IMR-90 (cell line): Measurements from ENCODE around the gene FARP1. TPM values are rescaled to one million over a fixed set of nuclear protein-coding genes. Genes with fewer than 3 reads are reported as not detected.

Experiments used
- ATAC-seq: fragments of 200-7000 bp; cut with Tn5 transposase; 2 replicates; pipeline ENCODE4 v1.9.1; 2020; ENCODE audit warnings: low read depth, mild to moderate bottlenecking, moderate library complexity
- BruUV-seq: library from RNA; stranded (reverse); fragments of 400-500 nt; replicated peaks from 2 replicates; lab custom pipeline; 2021; lab: Mats Ljungman, UMichigan
- CTCF ChIA-PET: fragments of 300-600 bp; formaldehyde crosslinking; extraction: SDS; loops from one replicate; lab custom pipeline; 2021; ENCODE audit warnings: antibody characterized with exemption; lab: Yijun Ruan, JAX
- POLR2A ChIA-PET: fragments of 300-600 bp; sonication (Branson Sonifier 250); formaldehyde crosslinking; loops from one replicate; lab custom pipeline; 2022; ENCODE audit warnings: antibody characterized with exemption; ENCODE audit not compliant: unreplicated experiment; lab: Charles Lee
- DNase-seq: peaks from one replicate; pipeline ENCODE4 v3.0.0; 2013
- H2AFZ ChIP-seq: replicated peaks from 2 replicates; pipeline ENCODE3; 2013; ENCODE audit warnings: low read length, mild to moderate bottlenecking; ENCODE audit not compliant: poor library complexity
- H2AK5ac ChIP-seq: 2 replicates; pipeline ENCODE4 v1.6.1; 2013; ENCODE audit warnings: low read depth, low read length, inconsistent platforms
- H2AK9ac ChIP-seq: replicated peaks from 2 replicates; pipeline ENCODE3; 2013; ENCODE audit warnings: mild to moderate bottlenecking, low read depth, low read length, moderate library complexity; ENCODE audit not compliant: poor library complexity
- H2BK120ac ChIP-seq: 2 replicates; pipeline ENCODE4 v1.6.1; 2013; ENCODE audit warnings: low read depth, low read length, inconsistent platforms
- H2BK15ac ChIP-seq: 3 replicates; pipeline ENCODE4 v1.6.1; 2013; ENCODE audit warnings: low read depth, low read length, inconsistent platforms
- H2BK20ac ChIP-seq: 2 replicates; pipeline ENCODE4 v1.6.1; 2013; ENCODE audit warnings: low read depth, mild to moderate bottlenecking, inconsistent platforms, low read length, moderate library complexity
- H2BK5ac ChIP-seq: 2 replicates; pipeline ENCODE4 v1.6.1; 2013; ENCODE audit warnings: mild to moderate bottlenecking, low read depth, low read length, inconsistent platforms; ENCODE audit not compliant: poor library complexity, severe bottlenecking
- H3K14ac ChIP-seq: replicated peaks from 2 replicates; pipeline ENCODE4 v1.6.1; 2013; ENCODE audit warnings: low read depth, low read length, inconsistent platforms
- H3K18ac ChIP-seq: 2 replicates; pipeline ENCODE4 v1.6.1; 2013; ENCODE audit warnings: low read depth, low read length, control low read depth
- H3K23ac ChIP-seq: 2 replicates; pipeline ENCODE4 v1.6.1; 2013; ENCODE audit warnings: low read depth, low read length, inconsistent platforms
- H3K27ac ChIP-seq: 2 replicates; pipeline ENCODE4 v1.5.1; 2013; ENCODE audit warnings: mild to moderate bottlenecking, control low read depth, low read length; ENCODE audit not compliant: insufficient read depth
- H3K27me3 ChIP-seq: 2 replicates; pipeline ENCODE4 v1.6.1; 2013; ENCODE audit warnings: low read length; ENCODE audit not compliant: control insufficient read depth, insufficient read depth
- H3K36me3 ChIP-seq: 2 replicates; pipeline ENCODE4 v1.6.1; 2013; ENCODE audit warnings: low read length, mixed read lengths; ENCODE audit not compliant: control insufficient read depth, insufficient read depth
- H3K4ac ChIP-seq: 2 replicates; pipeline ENCODE4 v1.6.1; 2013; ENCODE audit warnings: low read depth, low read length, inconsistent platforms
- H3K4me1 ChIP-seq: 2 replicates; pipeline ENCODE4 v1.6.1; 2013; ENCODE audit warnings: low read length, mixed read lengths; ENCODE audit not compliant: control insufficient read depth, insufficient read depth
- H3K4me2 ChIP-seq: 2 replicates; pipeline ENCODE4 v1.6.1; 2013; ENCODE audit warnings: low read depth, mild to moderate bottlenecking, control low read depth, low read length, moderate library complexity
- H3K4me3 ChIP-seq: 2 replicates; pipeline ENCODE4 v1.5.1; 2013; ENCODE audit warnings: low read depth, mild to moderate bottlenecking, control low read depth, low read length, moderate library complexity; ENCODE audit not compliant: insufficient read depth
- H3K56ac ChIP-seq: 2 replicates; pipeline ENCODE4 v1.6.1; 2013; ENCODE audit warnings: low read length, inconsistent platforms; ENCODE audit not compliant: insufficient read depth; ENCODE audit errors: extremely low read depth
- H3K79me1 ChIP-seq, 2 experiments: 2 replicates each; pipeline ENCODE4 v1.6.1; 2013; ENCODE audit warnings: low read length in 2 of 2, inconsistent platforms in 1 of 2, low read depth in 1 of 2
- H3K9ac ChIP-seq: 2 replicates; pipeline ENCODE4 v1.6.1; 2013; ENCODE audit warnings: low read depth, low read length, control low read depth
- H3K9me1 ChIP-seq: 2 replicates; pipeline ENCODE4 v1.6.1; 2013; ENCODE audit warnings: low read length, inconsistent platforms; ENCODE audit not compliant: insufficient read depth
- H3K9me3 ChIP-seq: 2 replicates; pipeline ENCODE4 v1.6.1; 2013; ENCODE audit warnings: low read length; ENCODE audit not compliant: control insufficient read depth, insufficient read depth
- H4K20me1 ChIP-seq: 2 replicates; pipeline ENCODE4 v1.6.1; 2013; ENCODE audit warnings: low read length, inconsistent platforms; ENCODE audit not compliant: insufficient read depth
- H4K5ac ChIP-seq: 2 replicates; pipeline ENCODE4 v1.6.1; 2013; ENCODE audit warnings: mild to moderate bottlenecking, low read depth, low read length, control low read depth
- H4K8ac ChIP-seq, 2 experiments: 2 replicates each; pipeline ENCODE4 v1.6.1; 2013; ENCODE audit warnings: low read depth in 2 of 2, low read length in 2 of 2, control low read depth in 1 of 2, inconsistent platforms in 1 of 2
- H4K91ac ChIP-seq: 2 replicates; pipeline ENCODE4 v1.6.1; 2013; ENCODE audit warnings: low read depth, low read length, inconsistent platforms; ENCODE audit not compliant: insufficient read depth
- CEBPB ChIP-seq: IDR thresholded peaks from 2 replicates; pipeline ENCODE4 v1.6.1; 2012; ENCODE audit warnings: low read depth, low read length, improper control_type of control experiment
- CHD1 ChIP-seq: IDR thresholded peaks from 2 replicates; pipeline ENCODE4 v1.6.1; 2012; ENCODE audit warnings: low read depth, low read length, improper control_type of control experiment
- CTCF ChIP-seq: conservative IDR thresholded peaks from 2 replicates; pipeline ENCODE4 v1.5.1; 2012; ENCODE audit warnings: mild to moderate bottlenecking, low read depth, low read length, improper control_type of control experiment
- FOS ChIP-seq: fragments of 150-350 bp; IDR thresholded peaks from 2 replicates; pipeline ENCODE4 v1.6.1; 2016; ENCODE audit warnings: low read depth, low read length
- MXI1 ChIP-seq: IDR thresholded peaks from 2 replicates; pipeline ENCODE4 v1.6.1; 2012; ENCODE audit warnings: low read depth, mild to moderate bottlenecking, low read length, moderate library complexity, borderline replicate concordance
- NFE2L2 ChIP-seq: fragments of 150-350 bp; IDR thresholded peaks from 2 replicates; pipeline ENCODE4 v1.6.1; 2016; ENCODE audit warnings: low read depth, mild to moderate bottlenecking, low read length
- POLR2A ChIP-seq: IDR thresholded peaks from 2 replicates; pipeline ENCODE4 v1.6.1; 2012; ENCODE audit warnings: mild to moderate bottlenecking, low read depth, low read length
- RAD21 ChIP-seq: IDR thresholded peaks from 2 replicates; pipeline ENCODE4 v1.6.1; 2012; ENCODE audit warnings: low read length, improper control_type of control experiment
- RCOR1 ChIP-seq: IDR thresholded peaks from 2 replicates; pipeline ENCODE4 v1.6.1; 2012; ENCODE audit warnings: mild to moderate bottlenecking, low read length, improper control_type of control experiment; ENCODE audit not compliant: insufficient replicate concordance
- SMC3 ChIP-seq: fragments of 150-350 bp; IDR thresholded peaks from 2 replicates; pipeline ENCODE4 v1.6.1; 2016; ENCODE audit warnings: low read depth, mild to moderate bottlenecking, antibody characterized with exemption, low read length, moderate library complexity
- USF2 ChIP-seq: fragments of 150-350 bp; IDR thresholded peaks from 2 replicates; pipeline ENCODE4 v1.6.1; 2017; ENCODE audit warnings: mild to moderate bottlenecking, antibody characterized with exemption, low read length, low read depth
- WGBS, 2 experiments: methylation state at CpG; one replicate each; pipeline versions ENCODE4 v1.1.5 to v1.1.7; 2013; ENCODE audit warnings: missing lambda C conversion rate in 2 of 2; ENCODE audit not compliant: insufficient read length in 1 of 2; ENCODE audit errors: extremely low coverage in 2 of 2; 5-methylcytosine and 5-hydroxymethylcytosine counted together
- dilution Hi-C: fragments of 300-500 bp; cut with HindIII; formaldehyde crosslinking; loops from one replicate; pipeline ENCODE4 v1.14.3; 2018; ENCODE audit warnings: low sequenced_read_pairs; ENCODE audit not compliant: unreplicated experiment
- in situ Hi-C: fragments of 300-500 bp; cut with MboI; formaldehyde crosslinking; loops from 3 replicates; pipeline ENCODE4 v1.14.3; 2019; ENCODE audit warnings: low sequenced_read_pairs, inconsistent platforms, mixed read lengths
- intact Hi-C: fragments of 100-400 bp; cut with micrococcal nuclease; formaldehyde crosslinking; loops from 2 replicates; pipeline ENCODE4 v1.10.0; 2022
- polyA plus RNA-seq, 3 experiments: library from polyadenylated mRNA; depleted of rRNA; stranded (reverse); fragments of >200 nt; gene quantifications; 2 replicates each; pipeline ENCODE4 v1.2.3, GENCODE V29; 2012; ENCODE audit warnings: low replicate concordance in 1 of 3
- total RNA-seq: library from RNA; depleted of rRNA; stranded (reverse); fragments of >200 nt; gene quantifications from 2 replicates; pipeline ENCODE4 v1.2.3, GENCODE V29; 2012

Gene FARP1
- total and polyA plus RNA-seq, 2 of the 4 experiments (the other 2 are of a cell fraction), result 39.6 to 57.0 TPM

- H3K9me3 ChIP-seq, result no peaks in the 10 kb centered on the region
- DNase-seq (peak; percentile 20), ATAC-seq (no peak)
- ChIA-PET POLR2A (no interaction called here), CTCF (no interaction called here)
- no peak overlapping the region for H3K4ac ChIP-seq
- no peak overlapping the region for H3K4me2 ChIP-seq
- H2AK9ac ChIP-seq, result no peak overlapping the region
- no peak overlapping the region for H4K8ac ChIP-seq
- no peak overlapping the region for H4K91ac ChIP-seq
- no peaks in the 10 kb centered on the region for H3K27me3 ChIP-seq
- H3K36me3 ChIP-seq, result peaks cover 66% of the 10 kb centered on the region
- H3K9me1 ChIP-seq, result peaks cover 12% of the 10 kb centered on the region
- WGBS, 2 experiments, result 100% methylated on average over 1 of the region's 11 CpGs; no CpG with 5 or more reads in 1 of the 2 experiments
- H4K5ac ChIP-seq, result no peak overlapping the region
- H3K4me3 ChIP-seq, result no peak overlapping the region
- no peak overlapping the region for H2BK120ac ChIP-seq
- no TSS peak for BruUV-seq
- no peak overlapping the region for H3K56ac ChIP-seq
- TF ChIP-seq NFE2L2, result no peak
- TF ChIP-seq CTCF, result no peak
- TF ChIP-seq CEBPB, result no peak
- TF ChIP-seq FOS, result no peak
- no peak for TF ChIP-seq POLR2A
- TF ChIP-seq RAD21, result no peak
- TF ChIP-seq RCOR1, result no peak
- TF ChIP-seq MXI1, result no peak
- TF ChIP-seq CHD1, result no peak
- TF ChIP-seq SMC3, result no peak
- no peak for TF ChIP-seq USF2
- H2BK5ac ChIP-seq, result no peak overlapping the region
- no peaks in the 10 kb centered on the region for H4K20me1 ChIP-seq
- no peaks in the 10 kb centered on the region for H3K4me1 ChIP-seq
- H3K27ac ChIP-seq, result no peak overlapping the region
- H2AK5ac ChIP-seq, result no peak overlapping the region
- in situ Hi-C loops (loop anchor here (10.0 kb wide), 2 partner anchors 245 to 385 kb away; partner anchors contain the start of gene FARP1), intact Hi-C loops (loop anchor here (10.0 kb wide), 2 partner anchors 375 to 535 kb away; no protein-coding TSS in a partner anchor), dilution Hi-C loops (no loop called here)
- H3K23ac ChIP-seq, result no peak overlapping the region
- peaks cover 5 to 34% of the 10 kb centered on the region in 2 experiments; a peak in 3 of 4 replicates for H3K79me1 ChIP-seq
- H2AFZ ChIP-seq, result no peak overlapping the region
- no peak overlapping the region for H2BK20ac ChIP-seq
- no peak overlapping the region for H3K14ac ChIP-seq
- no peak overlapping the region for H3K18ac ChIP-seq
- H3K9ac ChIP-seq, result no peak overlapping the region
- no peak overlapping the region for H2BK15ac ChIP-seq
Observed at GRCh38 chr13:98390086-98390715, 247.3 kb downstream of the FARP1 start.
